ENCODE measurements around the gene ZNF581. TPM values are rescaled to one million over a fixed set of nuclear protein-coding genes. Genes with fewer than 3 reads are reported as not detected.

Gene ZNF581
- total RNA-seq, 1 experiment from 2014 or later: 7.3 TPM

GRCh38 chr19:55626350-55626749 is 17.1 kb upstream of the ZNF581 start:
- no peak for DNase-seq (ENCODE audit: low spot score)

DNA sequence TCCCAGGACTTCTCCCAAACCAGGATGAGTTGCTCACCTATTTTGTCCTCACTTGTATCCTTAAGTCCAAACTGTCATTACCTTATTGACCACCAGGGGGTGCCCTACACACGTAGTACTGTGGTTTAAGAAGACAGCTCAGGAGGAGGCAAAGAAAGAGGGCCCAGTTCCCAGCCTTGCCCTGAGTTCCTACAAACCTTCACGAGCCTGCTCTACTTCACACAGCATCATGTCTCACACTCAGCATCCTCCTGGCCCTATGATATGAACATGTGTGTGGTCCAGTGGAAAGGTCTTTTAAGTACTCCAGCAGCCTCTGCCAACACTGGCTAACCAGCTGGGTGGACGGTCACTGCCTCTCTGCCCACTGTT is 11.0 kb upstream of the ZNF581 start:
- DNase-seq (ENCODE audit: low spot score): peak; percentile 93

DNA sequence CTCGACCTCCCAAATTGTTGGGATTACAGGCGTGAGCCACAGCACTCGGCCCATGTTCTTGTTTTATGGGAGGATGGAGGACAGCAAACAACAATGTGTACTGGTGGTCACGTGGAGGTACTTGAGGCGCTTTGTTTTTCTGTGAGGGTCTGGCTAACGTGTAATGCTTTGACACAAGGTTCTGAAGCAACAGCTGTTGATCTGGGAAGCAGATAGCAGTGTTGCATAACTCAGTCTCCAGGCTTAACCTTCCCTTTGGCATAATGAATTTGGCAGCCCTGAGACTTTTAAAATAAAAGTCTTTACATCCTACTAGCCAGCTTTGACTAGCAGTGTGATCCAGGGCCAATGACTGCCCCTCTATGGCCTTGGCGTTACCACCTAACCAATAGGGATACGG is 9.6 kb upstream of the ZNF581 start:
- no peak for DNase-seq (ENCODE audit: low spot score)

DNA sequence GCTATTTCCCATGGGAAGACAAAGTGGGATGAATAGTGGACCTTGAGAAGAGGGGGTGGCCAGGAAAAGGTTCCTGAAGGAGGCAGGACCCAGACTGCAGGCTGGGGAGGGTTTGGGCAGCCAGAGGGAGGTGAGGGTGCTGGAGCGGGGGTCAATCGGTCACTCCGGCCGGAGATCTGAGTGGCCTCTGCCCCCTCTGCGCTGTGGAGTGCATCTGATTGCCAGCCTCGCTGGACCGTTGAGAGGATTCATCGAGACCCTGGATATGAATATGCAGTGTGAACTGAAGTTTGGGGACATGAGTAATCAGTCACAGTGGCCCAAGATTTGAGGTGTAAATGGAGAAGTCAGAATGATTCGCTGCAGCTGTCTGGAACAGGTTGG is 8.1 kb upstream of the ZNF581 start:
- DNase-seq (ENCODE audit: low spot score): no peak

- no peak for DNase-seq (ENCODE audit: low spot score)
Measured at GRCh38 chr19:55635856-55636440, 7.5 kb upstream of the ZNF581 start.

GRCh38 chr19:55636723-55637122 is 6.7 kb upstream of the ZNF581 start:
- no peak for DNase-seq (ENCODE audit: low spot score)

GRCh38 chr19:55637534-55637933 is 5.9 kb upstream of the ZNF581 start:
- no peak for DNase-seq (ENCODE audit: low spot score)

- DNase-seq (ENCODE audit: low spot score): peak; percentile 69
Measured at GRCh38 chr19:55638864-55639359, 4.5 kb upstream of the ZNF581 start.

- no peak for DNase-seq (ENCODE audit: low spot score)
Measured at GRCh38 chr19:55640043-55640576, 3.3 kb upstream of the ZNF581 start.

DNA sequence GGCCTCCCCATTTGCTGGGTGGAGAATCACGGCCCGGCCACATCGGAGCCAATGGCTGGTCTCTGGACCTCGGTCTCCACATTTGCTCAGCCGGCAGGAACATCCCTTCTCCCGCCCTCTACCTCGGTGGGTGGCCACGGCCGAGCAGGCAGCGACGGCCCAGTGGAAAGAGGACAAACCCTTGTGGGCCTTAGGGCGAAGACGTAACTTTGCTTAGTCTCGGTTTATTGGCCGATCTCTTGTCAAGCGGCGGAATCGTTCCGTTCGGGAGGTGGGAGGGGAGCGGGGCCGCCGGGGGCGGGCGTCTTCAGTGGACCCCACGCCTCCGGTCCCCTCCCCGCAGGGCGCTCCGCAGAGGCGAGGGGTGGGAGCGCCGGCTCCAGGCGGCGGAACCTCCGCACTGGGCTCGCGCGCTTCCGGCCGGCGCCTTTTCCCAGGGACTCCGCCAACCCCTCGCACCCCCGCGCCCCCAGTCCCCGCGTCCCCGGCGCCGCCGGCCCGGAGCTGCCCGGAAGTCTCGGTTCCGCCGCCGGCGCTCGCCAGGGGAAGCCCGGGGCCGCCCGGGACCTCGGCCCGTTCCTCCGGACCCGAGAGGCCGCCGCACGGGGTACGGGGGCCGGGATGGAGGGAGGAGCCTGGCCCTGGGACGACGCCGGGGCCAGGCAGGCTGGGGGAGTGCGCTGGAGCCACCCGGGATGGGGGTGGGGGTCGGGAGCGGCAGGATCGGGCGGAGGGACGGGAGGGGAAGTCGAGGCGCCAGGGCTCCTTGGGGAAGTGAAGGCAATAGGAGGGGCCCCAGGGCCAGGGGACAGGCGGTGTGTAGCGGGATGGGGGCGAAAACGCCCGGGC is 2.6 kb upstream of the ZNF581 start, which contains the start of gene ZNF580:
ZNF580 (plus strand) TSS at position 426 of the 849 bp plus-strand sequence. CDS start 1,507 bp downstream, outside the sequence.
- DNase-seq (ENCODE audit: low spot score): peak; percentile 46

- DNase-seq (ENCODE audit: low spot score): no peak
Measured at GRCh38 chr19:55641426-55642152, 1.9 kb upstream of the ZNF581 start.

GRCh38 chr19:55642153-55643002 is 1.1 kb upstream of the ZNF581 start:
- no peak for DNase-seq (ENCODE audit: low spot score)

DNA sequence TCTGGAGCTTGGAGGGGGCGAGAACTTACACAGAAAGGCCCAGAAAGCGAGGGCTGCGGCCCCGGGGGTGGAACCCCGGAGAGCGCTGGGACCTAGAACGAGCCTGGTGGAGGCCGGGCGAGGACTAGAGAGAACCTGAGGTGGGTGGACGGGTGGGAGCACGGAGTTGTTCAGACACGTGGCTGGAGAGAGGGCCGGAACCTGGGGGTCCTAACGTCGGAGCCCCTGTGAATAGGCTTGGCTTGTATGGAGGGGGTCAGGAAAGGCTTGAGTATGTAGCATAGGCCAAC is 383 bp downstream of the ZNF581 start:
- no peak for DNase-seq (ENCODE audit: low spot score)

DNA sequence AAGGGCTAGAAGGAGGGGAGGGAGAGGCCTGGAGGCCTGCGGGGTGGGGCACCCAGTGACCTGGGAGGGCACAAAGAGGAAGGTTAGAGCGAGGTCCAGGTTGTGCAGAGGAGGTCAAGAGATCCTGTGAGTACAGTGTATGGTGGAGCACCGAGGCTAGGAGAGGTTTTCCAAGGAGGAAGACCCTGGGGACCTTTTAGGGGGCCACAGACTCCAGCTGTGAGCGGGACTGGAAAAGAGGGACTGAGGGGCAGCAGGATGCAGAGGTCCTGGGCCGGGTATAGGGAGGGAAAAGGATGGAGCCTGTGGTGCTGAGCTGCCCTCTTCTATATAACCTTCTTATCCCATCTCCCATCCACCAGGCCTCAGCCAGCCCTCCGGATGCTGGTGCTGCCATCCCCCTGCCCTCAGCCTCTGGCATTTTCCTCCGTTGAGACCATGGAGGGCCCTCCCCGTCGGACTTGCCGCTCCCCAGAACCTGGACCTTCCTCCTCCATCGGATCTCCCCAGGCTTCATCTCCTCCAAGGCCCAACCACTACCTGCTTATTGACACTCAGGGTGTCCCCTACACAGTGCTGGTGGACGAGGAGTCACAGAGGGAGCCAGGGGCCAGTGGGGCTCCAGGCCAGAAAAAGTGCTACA is 863 bp downstream of the ZNF581 start:
- no peak for DNase-seq (ENCODE audit: low spot score)

- no peak for DNase-seq (ENCODE audit: low spot score)
Measured at GRCh38 chr19:55644842-55645511, 1.5 kb downstream of the ZNF581 start.

GRCh38 chr19:55645512-55645881 is 2.0 kb downstream of the ZNF581 start:
- no peak for DNase-seq (ENCODE audit: low spot score)

DNA sequence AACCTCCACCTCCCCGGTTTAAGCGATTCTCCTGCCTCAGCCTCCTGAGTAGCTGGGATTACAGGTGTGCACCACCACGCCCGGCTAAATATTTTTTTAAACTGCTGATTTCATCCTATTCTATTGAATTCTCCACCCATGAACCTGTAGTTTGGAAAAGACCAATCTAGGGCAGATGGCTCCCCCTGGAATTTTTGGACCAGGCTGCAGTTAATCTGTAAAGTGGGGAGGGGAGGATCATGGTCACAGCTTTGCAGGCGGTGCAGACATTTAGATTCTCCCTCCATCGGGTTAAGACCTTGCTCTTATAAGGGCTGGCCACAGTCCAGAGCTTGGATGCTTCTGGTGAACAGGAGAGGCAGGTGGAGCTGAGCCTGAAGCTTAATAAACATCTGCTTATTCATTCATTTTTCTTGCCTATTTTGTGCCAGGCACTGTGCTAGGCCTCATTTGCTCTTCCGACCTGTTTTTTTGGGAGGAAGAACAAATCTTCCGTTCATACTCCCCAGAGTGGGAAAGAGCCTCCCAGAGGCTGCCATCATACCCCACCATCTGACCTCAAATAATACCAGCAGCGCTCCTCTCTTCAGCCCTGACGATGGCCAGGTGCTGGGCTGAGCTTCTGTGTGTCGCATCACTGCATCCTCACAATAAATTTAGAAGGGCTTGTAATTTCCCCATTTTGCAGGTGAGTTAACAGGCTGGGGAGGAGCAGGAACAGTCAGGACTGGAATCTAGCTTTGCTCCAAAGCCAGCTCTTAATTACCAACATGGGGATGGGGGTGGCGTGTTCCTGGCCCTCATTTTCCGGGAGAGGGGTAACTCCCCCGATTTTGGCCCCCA is 3.7 kb downstream of the ZNF581 start:
- DNase-seq (ENCODE audit: low spot score): no peak

DNA sequence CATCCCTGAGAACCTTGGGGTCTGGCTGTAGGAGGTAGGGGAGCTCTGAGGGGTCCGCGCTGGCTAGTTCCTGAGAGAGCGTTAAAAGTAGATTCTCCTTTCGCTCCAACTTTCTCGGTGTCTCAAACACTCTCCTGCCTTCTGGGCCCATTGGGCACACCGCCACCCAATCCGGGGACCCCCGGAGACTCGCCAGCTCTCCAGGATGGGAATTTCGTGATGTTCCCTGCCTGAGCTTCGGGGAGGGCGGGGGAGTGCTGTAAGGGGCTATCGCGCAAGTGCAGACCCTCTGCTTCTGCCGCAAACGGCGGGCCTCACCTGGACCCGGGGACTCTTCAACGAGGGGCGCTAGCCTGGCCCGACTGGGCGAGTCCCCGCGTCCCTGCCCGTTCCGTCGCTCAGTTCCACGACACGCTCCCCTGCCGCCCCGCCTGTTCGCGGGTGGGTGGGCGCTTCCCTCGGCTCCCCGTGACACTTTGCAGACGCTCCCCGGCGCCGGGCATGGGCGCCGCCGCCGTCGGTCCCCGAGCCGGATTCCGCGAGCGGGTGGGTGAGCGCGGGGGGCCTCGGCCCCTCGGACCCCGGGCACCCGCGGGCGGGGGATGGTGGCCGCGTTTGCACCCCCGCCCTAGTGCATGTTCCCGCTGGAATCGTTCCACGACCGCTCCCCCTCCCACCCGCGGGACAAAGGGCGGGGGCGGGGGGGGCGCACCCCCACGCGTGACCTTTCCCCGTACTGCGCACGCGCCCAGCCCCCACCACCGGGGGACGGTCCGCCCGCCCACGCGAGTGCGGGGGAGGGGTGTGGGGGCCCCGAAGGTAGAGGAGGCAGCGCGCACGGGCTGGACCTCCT is 4.5 kb downstream of the ZNF581 start, which contains the start of gene CCDC106:
CCDC106 (plus strand) TSS at position 481 of the 853 bp plus-strand sequence. CDS start 835 bp downstream, outside the sequence.
- DNase-seq (ENCODE audit: low spot score): no peak

Data from A172 (cell line).